H1 (cell line): ENCODE measurements around the gene DEFB112. TPM values are rescaled to one million over a fixed set of nuclear protein-coding genes. Genes with fewer than 3 reads are reported as not detected.

Experiments
- CTCF ChIA-PET: fragments of 300-600 bp; sonication (Branson Sonifier 250); formaldehyde crosslinking; loops from one replicate; lab custom pipeline; 2021; ENCODE audit not compliant: partially characterized antibody; lab: Charles Lee
- POLR2A ChIA-PET: fragments of 300-600 bp; sonication (Branson Sonifier 250); formaldehyde crosslinking; loops from one replicate; lab custom pipeline; 2021; ENCODE audit warnings: inconsistent platforms; ENCODE audit not compliant: partially characterized antibody; lab: Charles Lee
- DNase-seq, 2 experiments: peaks; one replicate each; pipeline versions ENCODE4 v3.0.0 to v3.0.0-alpha.2; 2010 to 2022; ENCODE audit warnings: low spot score in 2 of 2, low read depth in 1 of 2, mixed read lengths in 1 of 2
- FAIRE-seq: peaks from 2 replicates; lab custom pipeline; 2011; peaks lifted over from hg19 to GRCh38; lab: Jason Lieb, UNC
- H2AFZ ChIP-seq: 2 replicates; pipeline ENCODE4 v1.8.1; 2012; ENCODE audit warnings: low read length, inconsistent platforms
- H2AK5ac ChIP-seq: 2 replicates; pipeline ENCODE4 v1.6.1; 2013; ENCODE audit warnings: low read depth, low read length
- H2BK120ac ChIP-seq: replicated peaks from 2 replicates; pipeline ENCODE3; 2013; ENCODE audit warnings: low read depth, low read length, inconsistent platforms
- H2BK12ac ChIP-seq: 2 replicates; pipeline ENCODE4 v1.6.1; 2013; ENCODE audit warnings: low read depth, low read length
- H2BK15ac ChIP-seq: 2 replicates; pipeline ENCODE4 v1.6.1; 2013; ENCODE audit warnings: low read length
- H2BK20ac ChIP-seq: 2 replicates; pipeline ENCODE4 v1.6.1; 2013; ENCODE audit warnings: low read length
- H2BK5ac ChIP-seq: 2 replicates; pipeline ENCODE4 v1.6.1; 2013; ENCODE audit warnings: low read depth, low read length
- H3K14ac ChIP-seq: 2 replicates; pipeline ENCODE4 v1.6.1; 2013; ENCODE audit warnings: inconsistent platforms; ENCODE audit not compliant: insufficient read length
- H3K18ac ChIP-seq: 2 replicates; pipeline ENCODE4 v1.6.1; 2013; ENCODE audit warnings: low read length; ENCODE audit errors: extremely low read depth
- H3K23ac ChIP-seq: 2 replicates; pipeline ENCODE4 v1.6.1; 2013; ENCODE audit warnings: inconsistent platforms; ENCODE audit not compliant: insufficient read length
- H3K23me2 ChIP-seq: 2 replicates; pipeline ENCODE4 v1.6.1; 2013; ENCODE audit warnings: low read depth, low read length
- H3K27ac ChIP-seq: 2 replicates; pipeline ENCODE4 v1.6.1; 2011; ENCODE audit warnings: low read depth, low read length, inconsistent platforms
- H3K27me3 ChIP-seq, 4 experiments: replicated peaks in 1 of 4; 1 replicate in 1 of 4; 2 replicates in 3 of 4; pipeline versions ENCODE4 v1.6.1 to v1.8.1; 2011 to 2013; ENCODE audit warnings: low read length in 3 of 4, mild to moderate bottlenecking in 3 of 4, inconsistent platforms in 2 of 4, mixed read lengths in 2 of 4, moderate library complexity in 1 of 4; ENCODE audit not compliant: control insufficient read depth in 3 of 4, insufficient read depth in 3 of 4; ENCODE audit errors: extremely low read depth in 1 of 4
- H3K36me3 ChIP-seq, 4 experiments: 2 replicates each; pipeline versions ENCODE4 v1.6.1 to v1.8.1; 2011 to 2013; ENCODE audit warnings: mild to moderate bottlenecking in 4 of 4, low read length in 3 of 4, moderate library complexity in 2 of 4, control low read depth in 1 of 4, inconsistent platforms in 1 of 4; ENCODE audit not compliant: insufficient read depth in 4 of 4, control insufficient read depth in 2 of 4
- H3K4ac ChIP-seq: replicated peaks from 2 replicates; pipeline ENCODE3; 2013; ENCODE audit warnings: low read length, low read depth, mixed read lengths, inconsistent platforms; ENCODE audit not compliant: insufficient read length
- H3K4me1 ChIP-seq, 4 experiments: replicated peaks in 1 of 4; 1 replicate in 1 of 4; 2 replicates in 3 of 4; pipeline versions ENCODE4 v1.6.1 to v1.8.1; 2011 to 2013; ENCODE audit warnings: low read length in 3 of 4, inconsistent platforms in 2 of 4, mixed read lengths in 1 of 4; ENCODE audit not compliant: insufficient read depth in 4 of 4, control insufficient read depth in 3 of 4
- H3K4me2 ChIP-seq, 2 experiments: 2 replicates each; pipeline versions ENCODE4 v1.6.1 to v1.8.1; 2011 to 2013; ENCODE audit warnings: low read depth in 2 of 2, low read length in 2 of 2, control low read depth in 1 of 2, inconsistent platforms in 1 of 2, mild to moderate bottlenecking in 1 of 2; ENCODE audit not compliant: insufficient read depth in 1 of 2
- H3K4me3 ChIP-seq, 4 experiments: fragments of 200-600, 300-600 bp in 1 of 4; sonication (generic), shearing (Covaris generic), sonication (Bioruptor Twin) in 1 of 4; 2 replicates each; pipeline versions ENCODE4 v1.5.1 to v1.8.1; 2011 to 2016; ENCODE audit warnings: low read length in 4 of 4, low read depth in 3 of 4, control low read depth in 2 of 4, inconsistent platforms in 2 of 4, mild to moderate bottlenecking in 2 of 4, mixed read lengths in 1 of 4, moderate library complexity in 1 of 4; ENCODE audit not compliant: insufficient read depth in 2 of 4; ENCODE audit errors: extremely low read depth in 1 of 4
- H3K56ac ChIP-seq: replicated peaks from 2 replicates; pipeline ENCODE3; 2013; ENCODE audit warnings: low read depth, mild to moderate bottlenecking, mixed read lengths, low read length, inconsistent platforms; ENCODE audit not compliant: insufficient read length
- H3K79me1 ChIP-seq: 2 replicates; pipeline ENCODE4 v1.6.1; 2013; ENCODE audit warnings: low read depth, low read length, control low read depth
- H3K79me2 ChIP-seq, 2 experiments: 2 replicates each; pipeline versions ENCODE4 v1.6.1 to v1.8.1; 2012 to 2013; ENCODE audit warnings: low read length in 2 of 2, mild to moderate bottlenecking in 2 of 2, inconsistent platforms in 1 of 2; ENCODE audit not compliant: insufficient read depth in 2 of 2, control insufficient read depth in 1 of 2
- H3K9ac ChIP-seq, 4 experiments: replicated peaks in 1 of 4; 1 replicate in 1 of 4; 2 replicates in 3 of 4; pipeline versions ENCODE4 v1.6.1 to v1.8.1; 2011 to 2013; ENCODE audit warnings: low read depth in 3 of 4, low read length in 3 of 4, control low read depth in 2 of 4, mild to moderate bottlenecking in 2 of 4, moderate library complexity in 2 of 4, inconsistent platforms in 1 of 4; ENCODE audit errors: extremely low read depth in 1 of 4
- H3K9me3 ChIP-seq, 2 experiments: 2 replicates each; pipeline versions ENCODE4 v1.6.1 to v1.8.1; 2012 to 2013; ENCODE audit warnings: mild to moderate bottlenecking in 2 of 2, moderate library complexity in 2 of 2, control low read depth in 1 of 2, inconsistent platforms in 1 of 2, low read depth in 1 of 2, low read length in 1 of 2, mixed read lengths in 1 of 2; ENCODE audit not compliant: insufficient read depth in 2 of 2
- H4K20me1 ChIP-seq, 2 experiments: replicated peaks in 1 of 2; 2 replicates each; pipeline versions ENCODE3 to v1.8.1; 2011 to 2013; ENCODE audit warnings: inconsistent platforms in 2 of 2, low read length in 2 of 2, mild to moderate bottlenecking in 1 of 2; ENCODE audit not compliant: insufficient read depth in 2 of 2, control insufficient read depth in 1 of 2
- H4K5ac ChIP-seq: 2 replicates; pipeline ENCODE4 v1.6.1; 2013; ENCODE audit warnings: low read length, low read depth, mixed read lengths, inconsistent platforms; ENCODE audit not compliant: insufficient read length
- H4K8ac ChIP-seq: 2 replicates; pipeline ENCODE4 v1.8.0; 2013; ENCODE audit warnings: mild to moderate bottlenecking, moderate library complexity, low read length, inconsistent platforms; ENCODE audit not compliant: insufficient read depth; ENCODE audit errors: extremely low read depth
- H4K91ac ChIP-seq: replicated peaks from 2 replicates; pipeline ENCODE3; 2013; ENCODE audit warnings: low read length, mixed read lengths, inconsistent platforms; ENCODE audit not compliant: insufficient read length
- MAFK ChIP-seq: IDR thresholded peaks from 2 replicates; pipeline ENCODE4 v1.6.1; 2012; ENCODE audit warnings: low read depth, mild to moderate bottlenecking, improper control_type of control experiment, low read length
- RBBP5 ChIP-seq: IDR thresholded peaks from 2 replicates; pipeline ENCODE4 v1.7.1; 2012; ENCODE audit warnings: low read depth, mild to moderate bottlenecking, inconsistent platforms, low read length, moderate library complexity, borderline replicate concordance
- WGBS, 2 experiments: shearing (Covaris generic) in 1 of 2; methylation state at CpG; one replicate each; pipeline versions ENCODE4 v1.1.6 to v1.1.7; 2013 to 2015; ENCODE audit warnings: low lambda C conversion rate in 2 of 2, mixed read lengths in 2 of 2, inconsistent platforms in 1 of 2, low coverage in 1 of 2, missing lambda C conversion rate in 1 of 2; ENCODE audit not compliant: insufficient replicate concordance in 2 of 2, insufficient coverage in 1 of 2, insufficient read length in 1 of 2; ENCODE audit errors: extremely low coverage in 1 of 2, missing lambda C conversion rate in 1 of 2; 5-methylcytosine and 5-hydroxymethylcytosine counted together
- polyA plus RNA-seq, 7 experiments: library from polyadenylated mRNA; depleted of rRNA in 3 of 7; stranded (reverse) in 5 of 7; unstranded in 2 of 7; fragments of >200 nt in 5 of 7; fragments of 200-250 nt in 2 of 7; gene quantifications; 1 replicate in 5 of 7; 2 replicates in 1 of 7; 4 replicates in 1 of 7; pipeline versions ENCODE4 v1.2.1 to v1.2.3, GENCODE V29; 2011 to 2013; ENCODE audit warnings: missing spikeins in 2 of 7, mixed read lengths in 2 of 7
- total RNA-seq: library from RNA; stranded (reverse); fragmentation: NEBNext Ultra II Directional; extraction: Animal tissue kit (Norgen Biotek cat#: 25700); gene quantifications from 2 replicates; pipeline ENCODE4 v1.2.1, GENCODE V29; 2021
- TF ChIP-seq, protein P1 (sequence below): IDR thresholded peaks from 2 replicates; pipeline ENCODE4 v1.6.1; 2012; ENCODE audit warnings: inconsistent platforms

Gene DEFB112
- total and polyA plus RNA-seq, 2 of the 8 experiments (the other 6 are each of a cell fraction or from before 2014, with no cell fraction given): not detected

DNA sequence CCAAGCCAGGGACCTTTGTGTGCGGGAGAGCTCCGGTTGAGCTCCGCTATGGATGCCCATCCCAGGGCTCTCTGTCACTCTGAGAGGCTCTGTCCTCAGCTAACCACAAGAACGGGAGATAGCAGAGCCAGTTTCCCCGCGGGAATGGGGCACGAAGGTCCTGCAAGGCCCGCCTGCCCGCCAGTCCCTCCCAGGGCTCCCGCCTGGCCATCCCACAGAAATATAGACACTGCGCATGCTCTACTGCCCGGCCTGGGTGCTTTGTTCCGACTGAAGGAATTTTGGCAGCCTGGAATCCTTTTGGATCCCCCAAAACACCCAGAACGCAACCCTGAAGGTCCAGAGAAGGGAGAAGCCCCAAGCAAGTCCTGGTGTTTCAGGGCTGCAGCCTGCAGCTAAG lies 19.4 kb downstream of the DEFB112 start:
- H3K27ac ChIP-seq: no peak overlapping the region
- no peak overlapping the region for H3K23ac ChIP-seq
- H4K5ac ChIP-seq: peak overlapping the region; percentile 3
- peak overlapping the region in 1 of 4 experiments; percentile 37; a peak in 1 of 7 replicates for H3K9ac ChIP-seq
- H3K4me3 ChIP-seq: no peak overlapping the region
- peak overlapping the region; percentile 37 for H4K8ac ChIP-seq
- H3K56ac ChIP-seq: no peak overlapping the region
- H4K20me1 ChIP-seq: no peaks in the 10 kb centered on the region
- H2AFZ ChIP-seq: peak overlapping the region; percentile 100
- peak overlapping the region; percentile 11 to 59; a peak in 2 of 4 replicates for H3K4me2 ChIP-seq
- no peaks in the 10 kb centered on the region for H3K36me3 ChIP-seq
- no peak overlapping the region for H2AK5ac ChIP-seq
- peak overlapping the region; percentile 95; the same call in 1 of the 2 replicates for H3K18ac ChIP-seq
- H3K14ac ChIP-seq: no peak overlapping the region
- CTCF ChIA-PET: interaction anchor here (0.6 to 3.0 kb wide), 35 partner anchors 11 to 1821 kb away, joined by 3 to 23 read pairs (median 4); partner anchors contain the start of gene DEFB110
- H3K79me1 ChIP-seq: no peaks in the 10 kb centered on the region
- 0 out of 2 replicates have a peak overlapping the region, but pooled peaks have one; percentile 21 for H2BK15ac ChIP-seq
- no peaks in the 10 kb centered on the region for H3K27me3 ChIP-seq
- H2BK12ac ChIP-seq: 0 out of 2 replicates have a peak overlapping the region, but pooled peaks have one; percentile 89
- no peak for DNase-seq
- no peaks in the 10 kb centered on the region for H3K79me2 ChIP-seq
- H3K4me1 ChIP-seq: no peaks in the 10 kb centered on the region; a peak in 1 of 7 replicates
- H4K91ac ChIP-seq: peak overlapping the region; percentile 44
- no peak overlapping the region for H3K4ac ChIP-seq
- TF ChIP-seq, protein P1, sequence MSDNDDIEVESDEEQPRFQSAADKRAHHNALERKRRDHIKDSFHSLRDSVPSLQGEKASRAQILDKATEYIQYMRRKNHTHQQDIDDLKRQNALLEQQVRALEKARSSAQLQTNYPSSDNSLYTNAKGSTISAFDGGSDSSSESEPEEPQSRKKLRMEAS: no peak
- TF ChIP-seq RBBP5 (no peak), MAFK (no peak)
- no peaks in the 10 kb centered on the region for H3K23me2 ChIP-seq
- H2BK5ac ChIP-seq: no peak overlapping the region
- no peak overlapping the region for H2BK120ac ChIP-seq
- H2BK20ac ChIP-seq: no peak overlapping the region
- FAIRE-seq: no peak
- H3K9me3 ChIP-seq: no peaks in the 10 kb centered on the region
- POLR2A ChIA-PET: interaction anchor here (1.1 to 1.2 kb wide), 2 partner anchors 11 to 22 kb away, joined by 3 to 4 read pairs; no protein-coding TSS in a partner anchor
- WGBS, 2 experiments: 88% methylated on average over 14 of the region's 14 CpGs; no CpG with 5 or more reads in 1 of the 2 experiments
